GM23248 (cell line): ENCODE data around the gene ATP6V1B1. TPM values are rescaled to one million over a fixed set of nuclear protein-coding genes. Genes with fewer than 3 reads are reported as not detected.

Source experiments
- DNase-seq: peaks from one replicate; pipeline ENCODE4 v3.0.0-alpha.2; 2015
- H2AFZ ChIP-seq: fragments of 200-600 bp; sonication (generic); 2 replicates; pipeline ENCODE4 v1.6.1; 2016; ENCODE audit warnings: antibody characterized with exemption
- H3F3A ChIP-seq: fragments of 200-600 bp; sonication (generic); 2 replicates; pipeline ENCODE4 v1.6.1; 2016; ENCODE audit warnings: mild to moderate bottlenecking, antibody characterized with exemption, mixed run types; ENCODE audit not compliant: insufficient read depth
- H3K27ac ChIP-seq: fragments of 200-600 bp; sonication (generic); 2 replicates; pipeline ENCODE4 v1.5.1; 2016; ENCODE audit warnings: mild to moderate bottlenecking
- H3K27me3 ChIP-seq: fragments of 200-600 bp; sonication (generic); replicated peaks from 2 replicates; pipeline ENCODE4 v1.6.1; 2016; ENCODE audit warnings: mild to moderate bottlenecking; ENCODE audit not compliant: insufficient read depth
- H3K36me3 ChIP-seq: fragments of 200-600 bp; sonication (generic); 2 replicates; pipeline ENCODE4 v1.6.1; 2016; ENCODE audit warnings: low read depth, mild to moderate bottlenecking
- H3K4me1 ChIP-seq: fragments of 200-600 bp; sonication (generic); 2 replicates; pipeline ENCODE4 v1.6.1; 2016; ENCODE audit warnings: mild to moderate bottlenecking; ENCODE audit not compliant: insufficient read depth
- H3K4me2 ChIP-seq: fragments of 200-600 bp; sonication (generic); one replicate; pipeline ENCODE4 v1.6.1; 2016; ENCODE audit warnings: mild to moderate bottlenecking; ENCODE audit not compliant: unreplicated experiment
- H3K4me3 ChIP-seq: fragments of 200-600 bp; sonication (generic); 2 replicates; pipeline ENCODE4 v1.5.1; 2016; ENCODE audit warnings: mild to moderate bottlenecking
- H3K79me2 ChIP-seq: fragments of 200-600 bp; sonication (generic); 2 replicates; pipeline ENCODE4 v1.6.1; 2016; ENCODE audit warnings: mild to moderate bottlenecking; ENCODE audit not compliant: insufficient read depth
- H3K9ac ChIP-seq: fragments of 200-600 bp; sonication (generic); 2 replicates; pipeline ENCODE4 v1.6.1; 2016; ENCODE audit warnings: mild to moderate bottlenecking
- H3K9me2 ChIP-seq: fragments of 200-600 bp; sonication (generic); 2 replicates; pipeline ENCODE4 v1.6.1; 2016; ENCODE audit warnings: mixed run types, mild to moderate bottlenecking, moderate library complexity; ENCODE audit not compliant: insufficient read depth
- H3K9me3 ChIP-seq: fragments of 200-600 bp; sonication (generic); one replicate; pipeline ENCODE4 v1.6.1; 2017; ENCODE audit warnings: low read depth
- H4K20me1 ChIP-seq: fragments of 200-600 bp; sonication (generic); 2 replicates; pipeline ENCODE4 v1.6.0; 2016; ENCODE audit not compliant: insufficient read depth
- EZH2 ChIP-seq: fragments of 200-600 bp; sonication (generic); IDR thresholded peaks from 2 replicates; pipeline ENCODE4 v1.6.1; 2018; ENCODE audit warnings: antibody characterized with exemption, mild to moderate bottlenecking; ENCODE audit not compliant: insufficient read depth, poor library complexity, severe bottlenecking
- EZH2phosphoT487 ChIP-seq: fragments of 200-600 bp; sonication (generic); IDR thresholded peaks from 2 replicates; pipeline ENCODE4 v1.6.1; 2018; ENCODE audit warnings: antibody characterized with exemption, moderate library complexity, mild to moderate bottlenecking, low read depth; ENCODE audit not compliant: insufficient read depth
- WGBS, 2 experiments: methylation state at CpG; one replicate each; pipeline ENCODE4 v1.1.6; 2015 to 2017; ENCODE audit warnings: low lambda C conversion rate in 2 of 2, low coverage in 1 of 2; ENCODE audit errors: missing lambda C conversion rate in 2 of 2; 5-methylcytosine and 5-hydroxymethylcytosine counted together
- in situ Hi-C: fragments of 300-500 bp; cut with MboI; formaldehyde crosslinking; loops from 2 replicates; pipeline ENCODE4 v1.15.0; 2020
- polyA plus RNA-seq: library from polyadenylated mRNA; unstranded; fragments of >200 nt; fragmentation: Nextera tagmentation; extraction: Ambion mirVana; gene quantifications from 2 replicates; pipeline ENCODE4 v1.2.1, GENCODE V29; 2016
- total RNA-seq: library from RNA; depleted of rRNA; stranded (reverse); fragments of >200 nt; shearing (Covaris generic); gene quantifications from 2 replicates; pipeline ENCODE4 v1.2.3, GENCODE V29; 2014

Gene ATP6V1B1
- total and polyA plus RNA-seq, 2 experiments from 2014 or later: 0.60 TPM; not detected in 1

GRCh38 chr2:70941186-70941585 lies 5.5 kb downstream of the ATP6V1B1 start:
- H3K27me3 ChIP-seq: no peaks in the 10 kb centered on the region
- H3K9me2 ChIP-seq: no peaks in the 10 kb centered on the region
- no peak for DNase-seq
- TF ChIP-seq EZH2phosphoT487 (no peak), EZH2 (no peak)
- H3K4me1 ChIP-seq: no peaks in the 10 kb centered on the region
- H3K9me3 ChIP-seq: no peaks in the 10 kb centered on the region
- H3K36me3 ChIP-seq: no peaks in the 10 kb centered on the region
- no peak overlapping the region for H3K9ac ChIP-seq
- H2AFZ ChIP-seq: no peak overlapping the region
- no peak overlapping the region for H3K4me2 ChIP-seq
- in situ Hi-C loops: loop anchor here (10.0 kb wide), 1 partner anchor 66 kb away; no protein-coding TSS in a partner anchor
- 66 to 67% methylated on average over 6 of the region's 6 CpGs for WGBS, 2 experiments
- H4K20me1 ChIP-seq: no peaks in the 10 kb centered on the region
- no peak overlapping the region for H3K4me3 ChIP-seq
- H3K27ac ChIP-seq: no peak overlapping the region
- H3F3A ChIP-seq: 0 out of 2 replicates have a peak, but pooled peaks cover 4% of the 10 kb centered on the region
- H3K79me2 ChIP-seq: no peaks in the 10 kb centered on the region

DNA sequence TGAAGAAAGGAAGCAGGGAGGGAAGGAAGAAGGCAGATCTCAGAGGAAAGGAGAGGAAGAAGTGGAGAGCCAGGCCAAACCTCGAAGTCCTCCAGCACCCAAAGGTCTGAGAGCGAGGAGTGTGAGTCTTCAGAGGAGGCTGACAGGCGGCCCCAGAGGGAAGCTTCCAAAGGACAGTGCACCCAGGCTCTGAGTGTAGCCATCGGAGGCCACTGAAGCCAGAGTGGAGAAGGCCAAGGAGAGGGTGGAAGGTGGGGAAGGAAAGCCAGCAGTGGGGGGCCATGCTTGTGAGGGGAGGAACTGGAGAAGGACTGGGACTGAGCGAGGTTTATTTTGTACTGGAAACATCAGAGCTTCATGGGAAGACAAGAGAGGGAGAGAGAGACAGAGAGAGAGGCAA lies 6.0 kb downstream of the ATP6V1B1 start:
- no peaks in the 10 kb centered on the region for H3K4me1 ChIP-seq
- H3K9ac ChIP-seq: no peak overlapping the region
- 0 out of 2 replicates have a peak, but pooled peaks cover 5% of the 10 kb centered on the region for H3F3A ChIP-seq
- no peaks in the 10 kb centered on the region for H3K27me3 ChIP-seq
- in situ Hi-C loops: loop anchor here (10.0 kb wide), 1 partner anchor 67 kb away; no protein-coding TSS in a partner anchor
- no peaks in the 10 kb centered on the region for H4K20me1 ChIP-seq
- H3K79me2 ChIP-seq: no peaks in the 10 kb centered on the region
- H3K4me3 ChIP-seq: no peak overlapping the region
- H2AFZ ChIP-seq: no peak overlapping the region
- H3K4me2 ChIP-seq: no peak overlapping the region
- H3K27ac ChIP-seq: no peak overlapping the region
- 62 to 67% methylated on average over 5 of the region's 5 CpGs for WGBS, 2 experiments
- no peak for DNase-seq
- no peaks in the 10 kb centered on the region for H3K36me3 ChIP-seq
- H3K9me3 ChIP-seq: no peaks in the 10 kb centered on the region
- TF ChIP-seq EZH2phosphoT487 (no peak), EZH2 (no peak)
- no peaks in the 10 kb centered on the region for H3K9me2 ChIP-seq

DNA sequence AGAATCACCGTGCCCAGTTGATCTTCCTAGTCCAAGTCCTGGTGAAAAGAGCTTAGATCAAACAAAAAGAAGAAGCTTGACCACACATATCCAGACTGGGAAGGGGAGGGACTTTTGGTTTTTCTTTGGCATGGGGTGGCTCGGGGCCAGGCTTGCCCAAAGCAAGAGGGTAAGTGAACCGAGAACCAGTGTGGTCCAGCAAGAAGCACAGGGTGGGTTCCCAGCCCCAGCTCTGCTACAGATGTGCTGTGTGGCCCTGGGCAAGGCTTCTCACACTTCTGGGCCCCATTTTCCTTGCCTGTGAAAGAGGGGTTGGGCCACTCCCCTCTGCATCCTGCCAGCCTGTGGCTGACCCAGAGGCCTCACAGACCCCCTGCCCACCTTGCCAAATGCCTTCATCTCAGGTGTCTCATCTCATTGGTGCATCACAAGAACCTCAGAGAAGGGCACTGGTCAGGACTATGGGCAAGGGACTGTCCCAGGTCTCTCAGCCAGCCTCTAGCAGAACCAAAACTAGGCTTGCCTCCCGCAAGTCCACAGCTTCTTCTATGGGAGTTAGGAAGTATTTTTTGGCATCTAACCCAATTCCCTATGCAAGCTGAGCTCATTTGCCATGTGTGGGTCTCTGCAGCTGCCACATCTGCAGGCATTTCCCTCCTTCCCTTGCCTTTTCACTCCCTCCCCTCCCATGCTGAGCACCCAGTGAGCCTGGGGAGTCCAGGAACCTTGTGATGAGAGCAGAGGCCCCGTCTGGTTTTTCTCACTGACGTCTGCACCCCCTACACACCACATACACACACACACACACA lies 6.9 kb downstream of the ATP6V1B1 start:
- Histone ChIP-seq H3F3A (0 out of 2 replicates have a peak, but pooled peaks cover 5% of the 10 kb centered on the region), H3K9ac (no peak overlapping the region)
- in situ Hi-C loops: loop anchor here (10.0 kb wide), 1 partner anchor 68 kb away; no protein-coding TSS in a partner anchor

DNA sequence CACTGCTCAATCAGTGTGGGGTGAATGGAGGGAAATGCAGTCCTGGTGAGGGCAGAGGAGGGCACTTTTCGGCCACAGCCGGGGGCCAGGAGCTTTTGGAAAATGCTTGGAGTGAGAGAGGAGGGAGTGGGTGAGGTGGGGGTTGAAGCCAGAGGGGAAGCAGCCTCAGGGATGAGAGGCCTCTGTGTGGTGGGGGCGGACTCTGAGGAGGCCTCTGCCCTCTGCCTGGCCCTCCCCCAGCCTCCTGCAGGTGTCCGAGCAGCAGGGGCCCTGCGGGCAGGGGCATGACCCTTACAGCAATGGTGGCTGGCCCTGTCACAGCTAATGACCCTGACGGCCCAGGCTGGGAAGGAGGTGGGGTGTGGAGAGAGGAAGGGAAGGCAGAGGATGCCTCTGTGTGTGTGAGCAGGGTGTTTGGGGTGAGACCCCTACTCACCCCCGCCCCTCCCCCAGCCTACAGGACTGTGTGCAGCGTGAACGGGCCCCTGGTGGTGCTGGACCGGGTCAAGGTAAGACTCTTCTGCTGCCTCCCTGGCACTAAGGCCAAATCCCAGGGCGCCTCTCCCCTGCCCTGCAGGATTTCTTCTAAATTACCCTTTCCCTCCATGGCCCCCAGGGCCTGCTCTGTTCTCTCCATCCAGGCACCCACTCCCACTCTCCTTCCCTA lies 7.6 kb downstream of the ATP6V1B1 start:
- no peaks in the 10 kb centered on the region for H3K27me3 ChIP-seq
- TF ChIP-seq EZH2 (no peak), EZH2phosphoT487 (no peak)
- H2AFZ ChIP-seq: no peak overlapping the region
- H3K9ac ChIP-seq: no peak overlapping the region
- H3K9me2 ChIP-seq: no peaks in the 10 kb centered on the region
- no peaks in the 10 kb centered on the region for H3K9me3 ChIP-seq
- no peaks in the 10 kb centered on the region for H3K36me3 ChIP-seq
- 0 out of 2 replicates have a peak, but pooled peaks cover 5% of the 10 kb centered on the region for H3F3A ChIP-seq
- in situ Hi-C loops: loop anchor here (10.0 kb wide), 1 partner anchor 69 kb away; no protein-coding TSS in a partner anchor
- no peak overlapping the region for H3K27ac ChIP-seq
- peaks cover 4% of the 10 kb centered on the region; the same call in 1 of the 2 replicates for H3K4me1 ChIP-seq
- DNase-seq: no peak
- WGBS, 2 experiments: 65 to 69% methylated on average over 10 to 11 of the region's 11 CpGs
- no peak overlapping the region for H3K4me3 ChIP-seq
- H4K20me1 ChIP-seq: no peaks in the 10 kb centered on the region
- no peak overlapping the region for H3K4me2 ChIP-seq
- no peaks in the 10 kb centered on the region for H3K79me2 ChIP-seq

More for the DNA sequence above, 6.9 kb downstream of the ATP6V1B1 start:
- no peak overlapping the region for H3K4me3 ChIP-seq
- no peaks in the 10 kb centered on the region for H3K9me3 ChIP-seq
- H2AFZ ChIP-seq: no peak overlapping the region
- no peak overlapping the region for H3K27ac ChIP-seq
- 54 to 64% methylated on average over 6 of the region's 6 CpGs for WGBS, 2 experiments
- no peak overlapping the region for H3K4me2 ChIP-seq
- DNase-seq: no peak
- H3K4me1 ChIP-seq: no peaks in the 10 kb centered on the region
- H4K20me1 ChIP-seq: no peaks in the 10 kb centered on the region
- no peaks in the 10 kb centered on the region for H3K36me3 ChIP-seq
- no peak for TF ChIP-seq EZH2
- TF ChIP-seq EZH2phosphoT487: no peak
- no peaks in the 10 kb centered on the region for H3K79me2 ChIP-seq
- no peaks in the 10 kb centered on the region for H3K9me2 ChIP-seq
- H3K27me3 ChIP-seq: no peaks in the 10 kb centered on the region
